HG02840 (cell line): ENCODE measurements around the gene TUSC2.

Experiments used
- ATAC-seq: cut with Tn5 transposase; IDR thresholded peaks from one replicate; pipeline ENCODE4 v1.9.1; 2021; ENCODE audit warnings: mild to moderate bottlenecking, moderate library complexity, moderate number of reproducible peaks; ENCODE audit not compliant: unreplicated experiment, low FRiP score

The TUSC2 gene

GRCh38 chr3:50276762-50277101 lies 51.3 kb downstream of the TUSC2 start:
- no peak for ATAC-seq

DNA sequence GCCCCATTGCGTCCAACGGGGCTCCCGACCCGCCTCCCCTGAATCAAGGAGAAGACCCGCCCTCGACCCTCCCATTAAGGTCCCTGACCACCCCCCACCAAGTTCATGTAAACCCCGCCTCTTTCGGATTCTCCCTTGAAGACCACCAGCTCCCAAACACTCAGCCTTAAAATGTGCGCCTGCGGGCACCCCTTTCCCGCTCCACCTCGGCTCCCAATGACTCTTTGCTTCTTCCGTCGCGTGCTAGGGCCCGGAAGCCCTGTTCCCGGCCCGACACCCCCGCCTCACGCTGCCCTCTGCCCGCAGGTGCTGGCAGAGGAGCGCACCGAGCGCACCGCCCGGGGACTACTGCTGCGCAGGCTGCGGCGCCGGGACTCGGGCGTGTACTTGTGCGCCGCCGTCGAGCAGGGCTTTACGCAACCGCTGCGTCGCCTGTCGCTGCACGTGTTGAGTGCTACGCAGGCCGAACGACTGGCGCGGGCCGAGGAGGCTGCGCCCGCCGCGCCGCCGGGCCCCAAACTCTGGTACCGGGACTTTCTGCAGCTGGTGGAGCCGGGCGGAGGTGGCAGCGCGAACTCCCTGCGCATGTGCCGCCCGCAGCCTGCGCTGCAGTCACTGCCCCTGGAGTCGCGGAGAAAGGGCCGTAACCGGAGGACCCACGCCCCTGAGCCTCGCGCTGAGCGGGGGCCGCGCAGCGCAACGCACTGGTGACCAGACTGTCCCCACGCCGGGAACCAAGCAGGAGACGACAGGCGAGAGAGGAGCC lies 51.8 kb downstream of the TUSC2 start:
- no peak for ATAC-seq

GRCh38 chr3:50275141-50275995 lies 52.7 kb downstream of the TUSC2 start:
- no peak for ATAC-seq
